SK-N-MC (cell line): ENCODE data around the gene MGMT.

Experiments used
- EZH2 ChIP-seq: fragments of 200-600 bp; sonication (generic); IDR thresholded peaks from one replicate; pipeline ENCODE4 v1.6.1; 2017; ENCODE audit warnings: antibody characterized with exemption
- FOXP2 ChIP-seq: optimal IDR thresholded peaks from 2 replicates; pipeline ENCODE3; 2011; ENCODE audit warnings: mild to moderate bottlenecking, moderate library complexity; ENCODE audit not compliant: insufficient read depth; ENCODE audit errors: extremely low read length, control extremely low read depth
- POLR2AphosphoS5 ChIP-seq: IDR thresholded peaks from 2 replicates; pipeline ENCODE4 v1.6.1; 2012; ENCODE audit warnings: mild to moderate bottlenecking, low read depth, low read length, borderline replicate concordance

DNA sequence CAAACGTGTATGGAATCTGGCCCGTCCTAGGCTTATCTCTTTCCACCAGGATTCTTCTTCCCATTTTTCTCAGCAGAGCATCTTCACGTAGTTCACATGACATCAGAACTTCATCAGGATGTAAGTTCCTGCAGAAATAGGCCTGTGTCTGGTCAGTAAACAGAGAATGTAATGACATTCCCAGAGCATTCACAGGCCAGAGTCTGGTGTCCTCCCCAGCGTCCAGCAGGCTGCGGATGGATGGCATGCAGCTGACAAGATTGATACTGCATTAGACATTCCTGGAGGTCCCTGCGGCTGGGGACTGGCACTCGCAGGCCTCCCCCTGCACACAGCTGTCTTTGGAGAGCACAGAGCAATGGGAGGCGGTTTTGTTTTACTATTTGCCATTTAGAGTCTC is 28.7 kb downstream of the MGMT start:
- TF ChIP-seq POLR2AphosphoS5 (no peak), EZH2 (no peak), FOXP2 (no peak)
